CD4-positive, alpha-beta memory T cell (primary cell): Measurements from ENCODE around the gene CD276. TPM values are rescaled to one million over a fixed set of nuclear protein-coding genes. Genes with fewer than 3 reads are reported as not detected.

Experiments
- CTCF ChIA-PET: fragments of 350-600 bp; sonication (Branson Sonifier 250); formaldehyde crosslinking; loops from one replicate; lab custom pipeline; 2021; ENCODE audit warnings: inconsistent platforms; ENCODE audit not compliant: partially characterized antibody; lab: Charles Lee
- POLR2A ChIA-PET: fragments of 350-600 bp; sonication (Branson Sonifier 250); formaldehyde crosslinking; loops from one replicate; lab custom pipeline; 2021; ENCODE audit not compliant: partially characterized antibody; lab: Charles Lee
- DNase-seq, 5 donors: peaks; one replicate each; pipeline versions ENCODE4 v3.0.0 to v3.0.0-alpha.2; 2020 to 2022; ENCODE audit warnings: mixed read lengths in 1 of 5
- H3K27ac ChIP-seq: one replicate; pipeline ENCODE4 v1.7.0; 2013; ENCODE audit warnings: low read depth, low read length
- H3K27me3 ChIP-seq: 2 replicates; pipeline ENCODE4 v1.7.0; 2013; ENCODE audit warnings: mild to moderate bottlenecking, low read length, moderate library complexity; ENCODE audit not compliant: insufficient read depth
- H3K36me3 ChIP-seq: 2 replicates; pipeline ENCODE4 v1.7.0; 2013; ENCODE audit warnings: mild to moderate bottlenecking, low read length, moderate library complexity; ENCODE audit not compliant: insufficient read depth
- H3K4me1 ChIP-seq: 2 replicates; pipeline ENCODE4 v1.7.0; 2013; ENCODE audit warnings: mild to moderate bottlenecking, low read length, moderate library complexity; ENCODE audit not compliant: insufficient read depth
- H3K4me3 ChIP-seq, 2 donors: one replicate each; pipeline ENCODE4 v1.7.0; 2013; ENCODE audit warnings: low read length in 2 of 2, mild to moderate bottlenecking in 1 of 2
- H3K9me3 ChIP-seq, 2 donors: one replicate each; pipeline ENCODE4 v1.7.0; 2013; ENCODE audit warnings: low read length in 2 of 2, control low read depth in 1 of 2; ENCODE audit not compliant: control insufficient read depth in 1 of 2
- H3K27ac Mint-ChIP-seq, 7 donors: one replicate each; pipeline ENCODE4 v1.8.0; 2020 to 2021; ENCODE audit warnings: mixed read lengths in 7 of 7, mild to moderate bottlenecking in 6 of 7, inconsistent platforms in 3 of 7, moderate library complexity in 3 of 7
- H3K27me3 Mint-ChIP-seq, 2 donors: one replicate each; pipeline ENCODE4 v1.8.0; 2020 to 2021; ENCODE audit warnings: mixed read lengths in 2 of 2
- H3K36me3 Mint-ChIP-seq, 2 donors: one replicate each; pipeline ENCODE4 v1.8.0; 2020 to 2021; ENCODE audit warnings: mixed read lengths in 2 of 2, inconsistent platforms in 1 of 2, mild to moderate bottlenecking in 1 of 2
- H3K4me1 Mint-ChIP-seq, 4 donors: one replicate each; pipeline ENCODE4 v1.8.0; 2020 to 2021; ENCODE audit warnings: mixed read lengths in 4 of 4, mild to moderate bottlenecking in 1 of 4
- H3K4me3 Mint-ChIP-seq, 8 donors: one replicate each; pipeline ENCODE4 v1.8.0; 2020 to 2021; ENCODE audit warnings: mixed read lengths in 8 of 8, mild to moderate bottlenecking in 7 of 8, moderate library complexity in 6 of 8, inconsistent platforms in 3 of 8
- H3K9me3 Mint-ChIP-seq, 8 donors: one replicate each; pipeline ENCODE4 v1.8.0; 2020 to 2021; ENCODE audit warnings: mixed read lengths in 8 of 8, mild to moderate bottlenecking in 5 of 8, inconsistent platforms in 3 of 8, moderate library complexity in 1 of 8
- intact Hi-C: fragments of 100-400 bp; cut with micrococcal nuclease; formaldehyde crosslinking; loops from one replicate; pipeline ENCODE4 v1.15.1; 2023
- polyA plus RNA-seq, 2 donors: library from polyadenylated mRNA; unstranded; fragments of 300-500 nt; fragmentation: Illumina TruSeq; gene quantifications; one replicate each; pipeline ENCODE4 v1.2.3, GENCODE V29; 2021
- total RNA-seq, 2 experiments: library from RNA; stranded (reverse); gene quantifications; one replicate each; pipeline ENCODE4 v1.2.3, GENCODE V29; 2021

Gene CD276
- total and polyA plus RNA-seq, 4 experiments from 2014 or later, result 2.6 to 2.9 TPM; not detected in 2

DNA sequence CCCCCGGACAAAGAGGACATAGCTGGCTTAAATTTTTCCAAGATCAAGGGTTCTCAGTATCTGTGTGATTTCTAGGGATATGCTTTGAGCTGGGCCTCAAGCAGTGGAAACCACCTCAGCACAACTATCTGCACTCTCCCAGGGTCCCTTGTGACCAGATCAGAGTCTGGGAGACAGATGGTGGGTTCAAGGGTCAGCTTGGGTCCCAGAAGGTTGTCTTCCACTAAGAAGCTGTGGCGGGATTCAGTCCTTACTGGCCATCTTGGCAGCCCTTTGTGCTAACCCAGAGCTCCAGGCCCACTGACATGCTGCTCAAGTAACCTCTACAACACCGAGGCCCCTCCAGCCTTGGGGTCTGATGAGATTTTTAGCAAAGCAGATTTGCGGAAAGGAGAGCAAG, 66.3 kb downstream of the CD276 start:
- POLR2A ChIA-PET, result no interaction called here
- Histone ChIP-seq H3K4me3 (no peak overlapping the region), H3K27me3 (peaks cover 7% of the 10 kb centered on the region), H3K4me1 (no peaks in the 10 kb centered on the region), H3K9me3 (no peaks in the 10 kb centered on the region), H3K36me3 (no peaks in the 10 kb centered on the region), H3K27ac (no peak overlapping the region)
- CTCF ChIA-PET, result no interaction called here
- H3K36me3 Mint-ChIP-seq, result no peaks in the 10 kb centered on the region
- H3K27ac Mint-ChIP-seq, result no peak overlapping the region
- peaks cover 42 to 51% of the 10 kb centered on the region in 2 donors for H3K27me3 Mint-ChIP-seq
- peak overlapping the region in 2 of 8 donors; percentile 8 to 39 for H3K4me3 Mint-ChIP-seq
- no peaks in the 10 kb centered on the region for H3K9me3 Mint-ChIP-seq
- no peak for DNase-seq
- peaks cover 0 to 2% (median 0%) of the 10 kb centered on the region in 4 donors for H3K4me1 Mint-ChIP-seq
- intact Hi-C loops, result no loop called here

DNA sequence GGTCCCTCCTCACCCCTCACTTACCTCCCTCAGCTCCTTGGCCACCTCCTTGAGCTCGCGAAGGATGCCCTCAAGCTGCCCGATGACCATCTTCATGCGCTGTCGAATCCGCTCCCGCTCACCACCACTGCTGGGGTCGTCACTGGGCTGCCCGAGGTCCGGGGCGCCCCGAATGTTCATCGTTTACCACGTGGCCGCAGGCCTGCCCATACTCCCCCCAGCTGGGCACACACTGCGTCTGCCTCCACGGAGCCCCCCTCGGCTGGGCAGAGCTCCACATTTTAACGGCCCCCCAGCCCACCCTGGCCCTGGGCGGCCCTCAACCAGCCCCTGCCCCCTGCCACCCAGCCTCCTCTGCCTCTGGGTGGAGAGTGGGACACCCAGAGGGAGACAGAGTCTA, 66.8 kb downstream of the CD276 start:
- peaks cover 48 to 55% of the 10 kb centered on the region in 2 donors for H3K27me3 Mint-ChIP-seq
- no peak overlapping the region for H3K27ac ChIP-seq
- ChIA-PET POLR2A (no interaction called here), CTCF (no interaction called here)
- no peaks in the 10 kb centered on the region for H3K4me1 ChIP-seq
- H3K4me3 ChIP-seq, result no peak overlapping the region
- H3K36me3 Mint-ChIP-seq, result no peaks in the 10 kb centered on the region
- no peak overlapping the region for H3K27ac Mint-ChIP-seq
- peaks cover 7% of the 10 kb centered on the region for H3K27me3 ChIP-seq
- DNase-seq, result no peak
- H3K9me3 ChIP-seq, result no peaks in the 10 kb centered on the region
- intact Hi-C loops, result no loop called here
- no peak overlapping the region for H3K4me3 Mint-ChIP-seq
- no peaks in the 10 kb centered on the region for H3K9me3 Mint-ChIP-seq
- no peaks in the 10 kb centered on the region for H3K36me3 ChIP-seq
- peaks cover 0 to 2% (median 0%) of the 10 kb centered on the region in 4 donors for H3K4me1 Mint-ChIP-seq

DNA sequence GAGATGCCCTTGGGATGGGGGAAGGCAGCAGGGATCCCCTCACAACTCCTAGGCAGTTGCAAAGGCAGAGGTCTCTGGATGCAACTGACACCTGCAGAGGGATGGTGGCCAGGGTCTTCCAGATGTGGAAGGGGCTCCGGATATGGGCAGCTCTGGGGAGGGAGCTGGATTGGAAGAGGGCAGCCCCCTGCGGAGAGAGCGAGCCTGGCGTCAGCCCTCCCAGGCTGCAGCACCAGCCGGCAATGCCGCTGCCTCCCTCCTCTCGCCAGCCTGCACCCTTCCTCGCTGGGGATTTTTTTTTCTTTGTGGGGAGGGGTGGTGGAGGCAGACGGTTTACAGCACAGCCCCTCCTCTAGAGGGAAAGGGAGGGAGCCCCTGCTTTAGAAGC, 67.3 kb downstream of the CD276 start:
- H3K4me1 Mint-ChIP-seq, result peaks cover 0 to 2% (median 0%) of the 10 kb centered on the region in 4 donors
- H3K27me3 ChIP-seq, result peaks cover 7% of the 10 kb centered on the region
- H3K36me3 Mint-ChIP-seq, result no peaks in the 10 kb centered on the region
- no peak overlapping the region for H3K4me3 ChIP-seq
- intact Hi-C loops, result no loop called here
- H3K9me3 Mint-ChIP-seq, result no peaks in the 10 kb centered on the region
- no peaks in the 10 kb centered on the region for H3K4me1 ChIP-seq
- H3K27ac ChIP-seq, result no peak overlapping the region
- CTCF ChIA-PET, result no interaction called here
- POLR2A ChIA-PET, result no interaction called here
- no peak overlapping the region for H3K27ac Mint-ChIP-seq
- peaks cover 51 to 57% of the 10 kb centered on the region in 2 donors for H3K27me3 Mint-ChIP-seq
- no peaks in the 10 kb centered on the region for H3K36me3 ChIP-seq
- DNase-seq, result no peak
- H3K9me3 ChIP-seq, result no peaks in the 10 kb centered on the region
- H3K4me3 Mint-ChIP-seq, result peak overlapping the region in 4 of 8 donors; percentile 29 to 71 (median 34)

DNA sequence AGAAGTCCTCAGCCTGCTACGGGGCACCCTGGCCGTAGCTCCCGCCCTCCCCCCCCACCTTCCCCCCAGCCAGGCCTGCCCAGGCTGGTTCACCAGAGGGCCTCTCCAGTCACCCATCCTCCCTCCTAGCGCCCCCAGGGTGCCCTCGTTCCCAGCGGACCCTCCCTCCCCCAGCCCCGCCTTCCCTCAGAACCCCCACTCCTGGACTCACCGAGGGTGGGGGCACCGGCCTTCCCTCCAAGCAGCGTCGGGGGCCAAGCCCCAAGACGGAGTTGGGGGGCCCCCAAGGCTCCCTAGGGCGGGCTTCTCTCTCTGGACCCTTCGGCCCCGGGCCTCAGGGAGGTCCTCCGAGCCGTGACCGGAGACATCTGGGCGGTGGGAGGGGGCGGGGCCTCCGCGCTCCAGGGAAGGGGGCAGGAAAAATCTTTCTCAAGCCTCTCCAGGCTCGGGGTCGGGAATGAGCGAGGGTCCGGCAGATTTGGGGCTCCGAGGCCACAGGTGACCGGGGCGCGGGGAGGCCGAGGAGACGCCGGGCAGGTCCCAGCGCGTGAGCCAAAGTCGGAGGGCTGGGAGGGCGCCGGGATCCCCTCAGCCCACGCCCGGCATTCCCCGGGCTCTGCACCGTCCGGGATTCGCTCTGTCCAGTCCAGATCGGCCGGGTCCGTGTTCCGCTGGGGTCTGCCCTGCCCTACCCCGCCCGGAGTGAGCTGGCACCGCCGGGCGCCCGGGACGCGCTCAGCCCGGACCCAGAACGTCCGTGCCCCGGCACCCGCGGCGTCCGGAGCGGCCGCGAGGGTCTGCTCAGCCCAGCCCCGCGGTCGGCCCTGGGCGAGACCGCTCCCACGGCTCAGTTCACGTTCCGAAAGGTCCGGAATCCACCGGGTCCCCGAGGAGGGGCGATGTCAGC, 68.0 kb downstream of the CD276 start:
- intact Hi-C loops, result no loop called here
- POLR2A ChIA-PET, result no interaction called here

DNA sequence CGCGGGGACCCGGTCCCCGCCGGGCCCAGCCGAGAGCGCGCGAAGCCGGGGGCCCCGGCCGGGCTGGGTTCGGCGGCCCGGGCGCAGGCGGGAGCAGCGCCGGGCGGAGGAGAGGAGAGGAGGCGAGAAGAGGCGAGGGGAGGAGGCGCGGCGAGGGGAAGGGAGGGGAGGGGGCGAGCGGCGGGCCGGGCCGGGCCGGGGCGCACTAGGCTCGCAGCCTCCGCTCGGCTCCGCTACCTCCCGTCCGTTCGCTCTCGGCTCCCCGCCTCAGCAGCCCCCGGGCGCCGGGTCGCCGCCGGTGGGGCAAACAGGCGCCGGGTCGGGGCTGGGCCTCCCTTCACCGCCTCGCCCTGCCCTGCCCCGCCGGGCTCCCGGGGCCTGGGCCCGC, 68.6 kb downstream of the CD276 start:
- Mint-ChIP-seq H3K36me3 (no peaks in the 10 kb centered on the region), H3K4me1 (peaks cover 0 to 2% (median 0%) of the 10 kb centered on the region in 4 donors), H3K27ac (no peak overlapping the region), H3K27me3 (peaks cover 59 to 60% of the 10 kb centered on the region in 2 donors), H3K4me3 (no peak overlapping the region), H3K9me3 (no peaks in the 10 kb centered on the region)
- no peak for DNase-seq
- Histone ChIP-seq H3K4me1 (no peaks in the 10 kb centered on the region), H3K36me3 (no peaks in the 10 kb centered on the region), H3K9me3 (no peaks in the 10 kb centered on the region), H3K4me3 (no peak overlapping the region), H3K27me3 (peaks cover 7% of the 10 kb centered on the region), H3K27ac (no peak overlapping the region)
- intact Hi-C loops, result no loop called here
- CTCF ChIA-PET, result no interaction called here
- POLR2A ChIA-PET, result no interaction called here

More for the DNA sequence above, 68.0 kb downstream of the CD276 start:
- Histone ChIP-seq H3K27me3 (peaks cover 7% of the 10 kb centered on the region), H3K4me1 (no peaks in the 10 kb centered on the region), H3K9me3 (no peaks in the 10 kb centered on the region), H3K4me3 (no peak overlapping the region), H3K36me3 (no peaks in the 10 kb centered on the region), H3K27ac (no peak overlapping the region)
- no peak for DNase-seq
- Mint-ChIP-seq H3K27me3 (peaks cover 53 to 58% of the 10 kb centered on the region in 2 donors), H3K27ac (no peak overlapping the region), H3K9me3 (no peaks in the 10 kb centered on the region), H3K4me3 (no peak overlapping the region), H3K36me3 (no peaks in the 10 kb centered on the region), H3K4me1 (peaks cover 0 to 2% (median 0%) of the 10 kb centered on the region in 4 donors)
- CTCF ChIA-PET, result no interaction called here

DNA sequence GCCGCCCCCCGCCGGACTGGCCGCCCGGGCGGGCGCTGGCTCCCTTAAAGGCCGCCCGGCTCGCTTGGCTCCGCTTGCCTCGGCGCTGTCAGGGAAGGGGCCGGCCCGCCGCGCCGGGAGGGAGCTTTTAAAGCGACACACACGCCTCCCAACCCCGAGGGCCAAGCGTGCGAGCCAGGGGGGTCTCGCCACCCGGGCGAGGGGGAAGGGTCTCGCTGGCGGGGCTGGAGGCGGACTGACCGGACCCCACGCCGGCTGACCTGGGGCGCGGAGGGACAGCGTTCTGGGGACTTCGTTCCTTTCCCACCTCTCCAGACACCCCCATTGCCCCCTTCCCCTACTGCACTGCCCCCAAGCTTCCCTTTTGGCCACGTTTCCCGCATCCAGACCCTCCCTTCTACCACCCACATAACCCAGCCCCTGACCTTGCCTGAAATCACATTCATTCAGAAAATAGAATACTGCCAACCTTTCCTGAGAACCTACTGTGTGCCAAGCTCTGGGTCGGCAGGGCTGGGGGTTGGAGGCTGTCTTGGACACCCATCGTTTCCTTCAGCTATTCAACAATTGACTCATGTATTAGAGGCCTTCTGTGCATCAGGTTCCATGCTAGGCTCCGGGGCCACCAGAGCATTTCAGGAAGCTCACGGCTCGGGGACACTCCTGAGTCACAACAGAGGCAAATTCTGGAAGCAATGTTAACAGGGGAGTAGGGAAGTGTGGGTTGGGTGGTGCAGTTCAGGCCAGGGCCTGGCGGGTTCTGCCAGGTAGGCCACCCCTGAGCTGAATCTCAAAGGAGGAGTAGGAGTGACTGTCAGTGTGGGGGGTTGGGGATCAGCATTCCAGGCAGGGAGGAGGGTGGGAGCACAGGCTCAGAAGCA, 69.3 kb downstream of the CD276 start, which contains the start of gene INSYN1:
INSYN1 (minus strand) TSS at position 102 of the 881 bp plus-strand sequence. CDS start 2,221 bp downstream, outside the sequence.
- Mint-ChIP-seq H3K9me3 (no peaks in the 10 kb centered on the region), H3K27me3 (peaks cover 56 to 58% of the 10 kb centered on the region in 2 donors), H3K27ac (no peak within 1 kb of the TSS), H3K36me3 (no peaks in the 10 kb centered on the region), H3K4me3 (peak within 1 kb of the TSS in 3 of 8 donors; percentile 6 to 41 (median 36)), H3K4me1 (peaks cover 0 to 2% (median 0%) of the 10 kb centered on the region in 4 donors)
- Histone ChIP-seq H3K4me3 (no peak within 1 kb of the TSS), H3K27ac (no peak within 1 kb of the TSS), H3K4me1 (no peaks in the 10 kb centered on the region), H3K27me3 (peaks cover 7% of the 10 kb centered on the region), H3K9me3 (no peaks in the 10 kb centered on the region), H3K36me3 (no peaks in the 10 kb centered on the region)
- no peak for DNase-seq
- ChIA-PET CTCF (no interaction called here), POLR2A (no interaction called here)
- intact Hi-C loops, result no loop called here

DNA sequence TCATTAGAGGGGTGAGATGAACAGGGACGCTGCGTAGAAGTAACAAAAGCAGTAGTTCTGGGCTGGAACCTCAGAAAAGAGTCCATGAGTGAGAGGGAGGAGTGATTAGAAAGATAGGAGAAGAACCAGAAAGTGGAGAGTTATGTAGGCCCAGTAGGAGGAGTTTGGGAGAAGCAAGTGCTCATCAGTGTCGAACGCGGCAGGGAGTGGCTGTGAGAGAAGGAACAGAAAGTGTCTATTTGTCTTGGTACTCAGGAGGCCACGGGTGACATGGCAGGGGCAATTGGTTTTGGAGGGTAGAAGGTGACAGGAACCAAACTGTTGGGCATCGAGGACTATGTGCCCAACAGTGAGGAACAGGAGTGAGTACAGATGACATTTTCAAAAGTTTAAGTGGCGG, 70.3 kb downstream of the CD276 start:
- Histone ChIP-seq H3K27ac (no peak overlapping the region), H3K27me3 (peaks cover 7% of the 10 kb centered on the region), H3K36me3 (no peaks in the 10 kb centered on the region), H3K4me3 (no peak overlapping the region), H3K4me1 (no peaks in the 10 kb centered on the region), H3K9me3 (no peaks in the 10 kb centered on the region)
- DNase-seq, result no peak
- Mint-ChIP-seq H3K36me3 (no peaks in the 10 kb centered on the region), H3K27ac (no peak overlapping the region), H3K4me1 (peaks cover 0 to 2% (median 0%) of the 10 kb centered on the region in 4 donors), H3K4me3 (peak overlapping the region in 1 of 8 donors; percentile 6), H3K27me3 (peaks cover 48 to 54% of the 10 kb centered on the region in 2 donors), H3K9me3 (no peaks in the 10 kb centered on the region)
- intact Hi-C loops, result no loop called here
- ChIA-PET POLR2A (no interaction called here), CTCF (no interaction called here)
